GM21786 (cell line): ENCODE measurements around the gene CCR8.
A peak's percentile ranks its signal among the peaks of the same experiment; 100 is the strongest.

Experiments
- ATAC-seq: cut with Tn5 transposase; IDR thresholded peaks from one replicate; pipeline ENCODE4 v1.9.1; 2021; ENCODE audit not compliant: unreplicated experiment

Gene CCR8, protein sequence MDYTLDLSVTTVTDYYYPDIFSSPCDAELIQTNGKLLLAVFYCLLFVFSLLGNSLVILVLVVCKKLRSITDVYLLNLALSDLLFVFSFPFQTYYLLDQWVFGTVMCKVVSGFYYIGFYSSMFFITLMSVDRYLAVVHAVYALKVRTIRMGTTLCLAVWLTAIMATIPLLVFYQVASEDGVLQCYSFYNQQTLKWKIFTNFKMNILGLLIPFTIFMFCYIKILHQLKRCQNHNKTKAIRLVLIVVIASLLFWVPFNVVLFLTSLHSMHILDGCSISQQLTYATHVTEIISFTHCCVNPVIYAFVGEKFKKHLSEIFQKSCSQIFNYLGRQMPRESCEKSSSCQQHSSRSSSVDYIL

DNA sequence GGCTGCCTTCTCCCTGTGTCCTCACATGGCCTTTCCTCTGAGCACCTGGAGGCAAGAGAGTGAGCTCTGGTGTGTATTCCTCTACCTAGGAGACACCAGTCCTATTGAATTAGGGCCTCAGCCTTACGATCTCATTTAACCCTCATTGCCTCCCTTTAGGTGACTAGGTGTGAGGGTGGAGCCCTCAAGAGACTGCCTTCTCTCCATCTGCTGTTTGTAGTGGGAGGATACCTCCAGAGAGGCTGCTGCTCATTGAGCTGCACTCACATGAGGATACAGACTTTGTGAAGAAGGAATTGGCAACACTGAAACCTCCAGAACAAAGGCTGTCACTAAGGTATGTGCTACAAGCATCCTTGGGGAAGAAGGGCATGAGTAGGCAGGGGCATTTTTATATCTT, at the start of gene CCR8:
Gene CCR8, plus strand, starts transcription at position 217 of the 400 bp plus-strand sequence. CDS start 2,623 bp downstream, outside the sequence.
- ATAC-seq, result no peak

DNA sequence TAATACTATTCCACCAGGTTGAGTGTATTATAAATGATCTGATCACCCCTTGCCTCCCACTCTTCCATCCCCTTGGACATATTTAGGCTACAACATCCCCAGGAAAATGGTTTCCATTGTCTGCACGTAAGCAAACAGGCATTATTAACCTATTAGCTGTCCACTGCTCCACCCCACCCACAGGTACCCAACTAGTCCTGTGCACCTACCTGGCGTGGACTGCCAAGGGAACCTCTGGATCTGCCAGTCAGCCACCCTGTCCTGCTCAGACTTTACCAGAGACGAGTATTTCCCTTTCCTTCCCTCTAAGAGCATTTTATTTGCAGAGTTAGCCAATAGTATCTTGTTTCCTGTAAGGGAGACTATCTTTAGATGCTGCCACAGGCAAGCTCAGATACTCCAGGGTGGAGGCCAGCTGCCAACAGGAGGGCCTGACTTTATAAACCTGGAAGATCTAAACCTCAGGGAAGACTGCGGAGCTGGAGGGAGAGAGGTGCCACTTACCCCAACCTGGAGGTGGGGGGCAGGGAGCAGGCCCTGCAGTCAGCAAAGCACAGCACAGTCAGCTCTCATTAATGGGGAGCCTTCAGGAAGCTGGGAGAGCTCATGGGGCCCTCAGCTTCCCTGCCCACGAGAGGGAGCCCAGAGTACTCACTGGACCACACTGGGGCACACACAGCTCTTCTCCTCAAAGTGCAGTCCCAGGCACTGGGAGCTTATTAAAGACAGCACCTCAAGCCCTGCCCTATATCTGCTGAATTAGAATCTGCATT, 49.6 kb upstream of the CCR8 start, which contains the start of gene CX3CR1:
Gene CX3CR1, minus strand, starts transcription at position 292 of the 773 bp plus-strand sequence. CDS start 13,527 bp downstream, outside the sequence.
- ATAC-seq, result no peak

DNA sequence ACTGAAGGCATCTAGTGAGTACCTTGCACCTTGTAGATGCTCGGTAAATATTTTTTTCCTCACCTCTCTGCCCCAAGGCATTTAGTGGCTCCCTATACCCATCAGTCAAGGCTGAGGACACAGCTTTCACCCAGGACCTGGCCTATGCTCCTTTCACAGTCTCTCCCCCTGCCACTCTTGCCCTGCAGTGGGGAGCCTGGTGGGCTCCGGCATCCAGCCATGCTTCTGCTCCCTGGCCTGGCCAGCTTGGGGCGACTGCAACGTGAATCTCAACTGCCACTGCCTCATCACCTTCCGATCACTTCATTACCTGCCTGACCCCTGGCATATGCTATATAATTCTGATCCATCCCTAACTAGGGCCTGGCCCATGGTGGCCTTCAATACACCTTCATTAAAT, 48.9 kb upstream of the CCR8 start:
- no peak for ATAC-seq

DNA sequence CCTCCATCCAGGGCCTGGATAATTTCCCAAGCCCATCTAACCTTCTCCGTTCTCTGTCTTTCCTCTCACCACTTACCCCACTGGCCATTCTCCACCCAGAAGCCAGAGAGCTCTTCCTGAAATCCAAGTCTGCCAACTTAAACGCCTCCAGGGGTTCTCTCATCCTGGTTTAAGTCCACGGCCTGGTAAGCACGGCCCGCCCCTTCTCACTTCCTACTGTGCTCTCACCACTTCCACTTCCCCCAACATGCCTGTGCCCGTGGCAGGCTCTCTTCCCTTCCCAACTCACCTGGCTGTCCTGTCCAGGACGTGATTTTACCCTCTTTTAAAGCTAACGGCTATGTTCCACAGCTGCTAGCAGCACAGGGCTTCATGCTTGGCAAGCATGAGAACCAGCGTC, 48.0 kb upstream of the CCR8 start:
- ATAC-seq, result no peak

DNA sequence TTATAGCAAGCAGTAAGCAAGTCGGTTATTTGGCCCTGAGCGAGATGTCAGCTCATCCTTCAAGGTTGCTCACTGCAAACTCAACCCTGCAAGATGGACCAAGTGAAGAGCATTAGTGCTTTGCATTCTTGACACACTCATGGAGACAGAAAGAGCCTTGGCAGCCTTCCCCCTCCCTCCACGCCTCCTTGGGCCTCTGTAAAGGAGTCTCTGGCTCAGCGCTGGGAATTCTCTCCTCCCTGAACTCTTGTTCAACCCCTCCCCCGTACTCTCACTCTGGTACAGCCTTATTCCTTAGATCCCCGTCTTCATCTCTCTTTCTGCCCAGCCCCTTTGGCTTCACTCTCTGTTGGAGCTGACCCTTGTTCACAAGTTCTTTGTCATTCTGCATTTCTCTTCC, 47.5 kb upstream of the CCR8 start:
- no peak for ATAC-seq

DNA sequence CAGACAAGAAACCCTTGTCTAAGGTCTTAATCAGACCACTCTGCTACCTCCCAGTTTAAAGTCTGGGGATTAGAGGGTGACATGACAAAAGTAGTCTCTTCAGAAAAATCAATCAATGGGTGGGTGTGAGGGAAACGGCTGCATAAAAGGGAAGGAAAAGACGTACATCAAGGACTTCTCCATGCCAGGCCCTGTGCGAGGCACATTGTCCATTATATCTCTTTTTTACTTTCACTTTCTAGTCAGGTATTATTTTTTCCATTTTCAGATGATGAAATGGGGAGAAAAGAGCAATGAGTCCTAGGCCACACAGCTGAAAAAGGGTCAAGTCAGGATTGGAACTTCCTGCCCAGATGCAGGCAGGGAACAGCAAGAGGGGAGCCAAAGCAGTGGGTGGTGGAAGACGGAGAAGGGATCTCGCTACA, 45.0 kb upstream of the CCR8 start:
- no peak for ATAC-seq

DNA sequence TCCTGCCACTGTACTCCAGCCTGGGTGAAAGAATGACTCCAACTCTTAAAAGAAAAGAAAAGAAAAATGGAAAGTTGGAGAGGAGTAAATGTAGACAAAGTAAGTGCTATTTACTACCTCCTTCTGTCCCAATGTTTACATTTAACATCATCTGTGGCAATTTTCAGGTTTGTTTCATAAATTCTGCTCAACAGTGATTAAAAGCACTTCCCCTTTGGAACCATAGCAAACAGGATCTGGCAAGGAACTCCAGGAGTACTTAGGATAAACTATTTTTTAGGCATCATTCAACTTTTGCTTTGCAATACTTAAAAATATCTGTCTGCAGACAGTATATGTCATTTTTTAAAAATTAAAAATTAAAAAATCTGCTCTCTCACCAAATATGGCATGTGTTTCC, 44.2 kb upstream of the CCR8 start:
- ATAC-seq, result no peak

DNA sequence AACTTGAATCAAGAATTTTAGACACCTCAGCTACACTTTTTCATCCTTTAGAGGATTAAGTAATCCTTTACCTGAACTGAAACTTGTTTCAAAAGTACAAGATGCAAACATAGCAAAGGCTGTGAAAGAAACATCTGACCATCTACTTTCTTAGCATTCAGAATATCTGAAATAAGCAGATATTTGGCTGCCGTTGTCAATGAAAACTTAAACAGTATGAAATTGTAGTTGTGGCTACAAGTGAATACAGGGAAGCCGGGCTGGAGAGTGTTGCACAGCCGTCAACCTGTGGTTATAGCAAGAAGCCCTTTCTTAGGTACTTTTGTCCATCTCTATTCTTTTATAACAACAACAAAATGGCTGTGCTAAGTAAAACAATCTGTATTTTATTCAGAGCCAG, 42.7 kb upstream of the CCR8 start:
- no peak for ATAC-seq

DNA sequence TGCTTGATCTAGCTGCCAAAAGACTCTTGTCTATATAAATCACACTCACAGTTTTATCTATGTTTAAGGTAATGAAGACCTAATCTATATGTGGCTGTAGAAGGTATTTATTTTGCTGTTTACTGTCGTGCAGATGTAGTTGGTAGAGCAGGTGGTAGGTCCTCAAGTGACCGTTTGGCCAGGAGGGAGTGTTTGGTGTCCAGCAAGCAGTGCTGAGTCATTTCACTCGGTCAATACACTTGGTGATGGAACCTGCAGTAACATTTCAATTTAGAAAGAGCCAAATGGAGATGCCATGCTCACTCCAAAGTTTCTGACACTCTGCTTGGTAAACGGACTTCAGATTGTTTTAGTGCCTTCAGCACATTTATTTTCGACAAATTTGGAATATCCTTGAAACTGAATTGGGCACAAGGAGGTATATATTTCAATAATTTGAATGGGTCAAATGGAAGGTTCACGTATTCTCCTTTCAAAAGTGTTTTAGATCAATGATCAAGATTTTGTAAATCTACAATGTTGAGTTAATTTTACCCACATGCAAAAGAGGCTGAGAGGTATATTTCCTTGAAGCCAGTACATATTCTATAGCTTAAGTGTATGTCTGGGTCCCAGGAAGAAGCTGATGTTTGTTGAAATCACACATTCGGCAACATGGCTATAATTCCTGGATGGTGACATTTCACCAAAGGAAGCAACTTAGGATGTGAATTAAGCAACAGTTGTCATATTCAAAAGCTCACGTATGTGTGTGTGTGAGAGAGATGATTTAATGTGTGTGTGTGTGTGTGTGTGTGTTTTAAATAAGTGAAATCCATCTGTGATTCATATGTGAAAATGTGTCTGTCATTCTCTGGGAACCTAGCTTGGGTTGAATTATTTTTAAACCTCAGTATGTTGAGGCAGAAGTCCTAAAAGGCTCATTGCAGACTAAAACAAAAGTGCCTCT, 42.0 kb upstream of the CCR8 start:
- ATAC-seq, result no peak

DNA sequence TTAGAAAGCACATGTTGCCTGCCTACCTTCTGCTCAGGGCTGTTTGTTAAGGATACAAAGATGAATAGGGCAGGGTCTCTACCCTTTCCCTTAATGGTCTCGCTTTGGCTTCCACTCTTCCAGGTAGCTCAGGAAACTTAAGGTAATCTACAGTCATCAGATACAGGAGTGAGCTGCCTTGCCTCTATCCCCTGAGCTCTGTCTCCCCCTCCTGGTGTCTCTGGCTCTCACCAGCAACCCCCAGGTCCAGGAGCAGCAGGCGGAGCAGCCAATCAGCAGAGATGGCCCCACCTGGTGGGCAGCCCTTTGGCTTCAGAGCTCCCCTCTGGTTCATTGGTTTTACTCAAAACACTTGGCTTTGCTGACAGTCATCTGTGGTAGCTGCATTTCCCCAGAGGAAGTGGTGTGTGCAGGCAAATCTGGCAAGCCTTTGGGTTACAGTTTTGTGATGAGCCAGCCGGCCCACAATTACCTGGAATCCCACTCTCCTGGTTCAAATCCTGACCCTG, 41.2 kb upstream of the CCR8 start:
- ATAC-seq, result peak; percentile 95

DNA sequence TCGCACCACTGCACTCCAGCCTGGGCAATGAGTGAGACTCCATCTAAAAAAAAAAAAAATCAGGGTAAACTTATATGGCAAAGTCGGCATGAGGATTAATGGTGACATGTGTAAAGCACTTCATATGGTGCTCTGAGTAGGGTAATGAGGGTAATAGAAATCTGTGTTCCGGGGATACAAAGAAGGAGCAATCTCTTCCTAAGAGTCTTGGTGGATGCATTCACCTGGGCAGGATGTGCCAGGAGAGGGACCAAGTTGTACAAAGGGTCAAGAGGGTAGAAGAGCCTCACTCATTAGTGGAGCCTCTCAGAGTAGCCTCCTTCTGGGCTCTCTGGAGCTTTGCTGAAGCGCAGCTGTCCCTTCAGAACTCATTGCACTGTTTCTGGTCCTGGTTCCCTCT, 40.4 kb upstream of the CCR8 start:
- no peak for ATAC-seq

DNA sequence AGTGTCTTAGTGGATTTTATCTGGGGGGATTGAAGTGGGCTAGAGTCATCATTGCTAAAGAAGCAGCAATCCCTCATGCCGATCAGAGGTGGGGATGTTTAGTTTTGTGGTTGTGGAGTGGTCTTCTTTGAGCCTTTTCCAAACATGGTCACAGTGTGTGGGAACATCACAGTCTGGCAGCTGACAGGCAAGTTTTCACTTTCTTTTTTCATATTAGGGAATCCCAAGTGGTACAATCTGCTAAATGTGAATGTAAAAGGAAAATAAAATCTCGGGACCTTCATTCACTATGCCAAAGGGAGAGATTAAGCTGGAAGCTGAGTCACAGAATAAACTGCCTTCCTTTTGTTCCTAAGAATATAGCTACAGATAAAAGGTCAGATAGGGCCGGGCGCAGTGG, 39.3 kb upstream of the CCR8 start:
- ATAC-seq, result no peak

DNA sequence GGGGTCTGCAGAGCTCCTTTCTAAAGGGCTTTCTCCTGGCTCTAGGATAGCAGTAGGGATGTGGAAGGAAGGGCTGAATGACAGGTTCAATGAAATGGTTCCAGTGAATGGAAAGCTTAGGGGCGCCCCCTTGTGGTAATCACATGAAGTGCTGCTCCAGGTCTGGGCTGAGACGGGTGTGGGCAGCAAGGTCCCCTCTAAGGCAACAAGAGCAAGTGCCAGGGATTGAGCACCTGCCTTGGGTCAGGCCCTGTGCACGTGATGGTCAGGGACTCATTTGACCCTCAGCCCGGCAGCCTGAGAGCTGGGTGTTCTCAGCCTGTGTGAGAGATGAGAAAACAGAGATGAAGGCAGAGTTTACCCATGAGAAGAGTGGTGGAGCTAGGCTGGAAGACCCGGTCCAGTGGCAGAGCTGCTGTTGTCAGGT, 37.6 kb upstream of the CCR8 start:
- ATAC-seq, result no peak

DNA sequence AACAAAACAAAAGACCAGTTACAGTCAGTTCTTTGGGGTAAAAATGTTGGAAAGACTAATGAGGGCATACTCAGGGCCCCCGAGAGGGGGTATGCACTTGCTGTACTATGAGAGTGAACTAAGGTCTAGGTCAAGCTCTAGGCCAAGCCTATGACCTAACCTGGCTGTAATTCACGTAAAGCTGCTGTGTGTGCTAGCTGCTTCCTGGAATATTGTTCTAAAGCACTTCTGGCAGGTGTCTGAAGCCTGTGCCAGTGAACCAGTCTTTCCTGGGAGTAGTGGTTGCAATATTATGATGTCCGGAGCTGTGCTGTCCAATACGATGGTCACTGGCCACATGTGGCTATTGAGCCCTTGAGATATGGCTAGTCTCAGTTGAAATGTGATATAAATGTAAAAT, 36.5 kb upstream of the CCR8 start:
- ATAC-seq, result no peak

DNA sequence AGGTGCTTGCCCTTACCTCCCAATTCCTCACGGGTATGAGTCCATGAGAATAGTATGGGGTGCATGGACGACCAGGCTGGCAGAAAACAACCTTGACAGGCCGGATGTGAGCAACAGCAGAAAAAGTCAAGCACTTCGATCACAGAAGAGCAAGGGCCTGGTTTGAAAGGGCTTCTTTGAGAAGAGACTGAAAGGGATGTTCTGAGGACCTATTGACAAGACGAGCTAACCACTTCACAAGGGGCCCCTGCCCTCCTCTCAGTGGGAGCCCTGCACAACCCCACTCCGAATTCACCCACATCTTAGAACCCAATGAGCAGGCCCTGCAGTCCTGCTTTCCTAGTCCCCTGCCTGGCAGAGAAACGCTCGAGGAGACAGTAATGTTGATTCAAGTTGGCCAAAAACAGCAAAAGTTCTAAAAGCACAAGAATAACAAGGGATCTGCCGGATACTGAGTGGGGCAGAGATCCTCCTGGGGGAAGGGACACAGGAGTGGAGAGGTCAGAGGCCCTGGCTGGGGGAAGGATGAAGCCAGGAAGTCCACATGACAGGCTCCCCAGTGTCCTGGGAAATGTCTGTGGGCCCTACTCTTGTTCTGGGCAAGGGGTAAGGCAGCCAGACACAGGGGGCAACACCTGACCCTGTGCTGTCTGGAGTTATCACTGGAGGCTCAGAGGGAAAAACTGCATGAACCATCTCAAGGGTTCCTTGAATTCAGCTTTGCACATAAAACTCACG, 34.9 kb upstream of the CCR8 start:
- ATAC-seq, result no peak

DNA sequence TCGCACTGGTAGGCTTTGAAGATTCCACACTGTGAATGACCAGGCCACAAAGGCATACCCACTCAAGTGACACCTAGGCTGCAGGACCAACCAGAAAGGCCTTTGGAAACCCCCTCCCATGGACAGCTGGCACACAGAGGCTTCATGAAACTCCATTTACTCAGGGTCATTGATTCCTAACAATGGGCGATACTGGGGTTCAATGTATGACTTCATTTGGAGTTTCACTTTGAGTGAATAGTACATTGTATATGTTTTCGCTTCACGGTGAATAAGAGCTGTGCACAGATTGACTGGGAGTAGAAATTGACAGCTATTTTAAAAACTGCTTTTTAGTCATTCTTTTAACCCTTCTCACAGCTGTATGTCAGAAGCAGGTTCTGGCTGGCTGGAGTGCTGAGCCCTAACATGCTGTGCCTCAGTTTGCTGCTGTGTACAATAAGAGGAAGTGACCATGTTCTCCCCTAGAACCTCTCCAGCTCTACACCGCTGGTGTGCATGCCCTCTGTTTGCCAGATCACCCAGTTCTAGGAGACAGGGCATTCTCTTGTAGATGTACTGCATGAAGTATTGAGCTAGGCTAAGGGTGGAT, 34.2 kb upstream of the CCR8 start:
- peak; percentile 89 for ATAC-seq

DNA sequence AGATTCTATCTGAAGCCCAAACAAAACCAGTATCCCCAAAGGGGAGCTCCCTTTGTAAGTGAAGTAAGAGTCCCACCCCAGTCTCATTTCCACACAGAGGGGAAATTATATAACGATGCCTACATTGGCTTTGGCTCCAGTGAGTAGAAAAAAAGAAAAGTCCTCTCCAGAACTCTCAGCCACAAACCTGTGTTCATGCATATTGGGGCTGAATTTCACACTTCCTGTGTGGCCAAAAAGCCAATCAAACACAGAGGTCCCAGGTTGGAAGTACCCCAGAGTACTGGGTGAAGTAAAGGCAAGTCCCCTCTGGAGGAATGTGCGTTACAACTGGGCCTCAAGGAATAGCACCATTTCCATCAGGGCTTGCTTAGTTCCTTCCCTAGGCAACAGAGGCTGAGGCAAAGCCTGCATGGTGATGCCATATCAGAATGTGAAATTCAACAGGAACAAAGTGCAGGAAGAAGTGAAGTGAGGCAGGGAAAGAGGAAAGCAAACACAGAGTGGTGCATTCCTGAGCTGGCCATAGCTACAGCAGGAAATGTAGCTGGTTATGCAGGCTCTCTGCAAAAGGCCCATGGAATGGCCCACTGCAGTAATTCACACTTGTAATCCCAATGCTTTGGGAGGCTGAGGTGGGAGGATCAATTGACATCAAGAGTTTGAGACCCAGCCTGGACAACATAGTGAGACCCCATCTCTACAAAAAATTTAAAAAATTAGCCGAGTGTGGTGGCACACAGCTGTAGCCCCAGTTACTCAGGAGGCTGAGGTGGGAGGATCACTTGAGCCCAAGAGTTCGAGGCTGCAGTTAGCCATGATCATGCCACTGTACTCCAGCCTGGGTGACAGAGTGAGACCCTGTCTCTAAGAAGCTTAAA, 33.1 kb upstream of the CCR8 start:
- no peak for ATAC-seq

DNA sequence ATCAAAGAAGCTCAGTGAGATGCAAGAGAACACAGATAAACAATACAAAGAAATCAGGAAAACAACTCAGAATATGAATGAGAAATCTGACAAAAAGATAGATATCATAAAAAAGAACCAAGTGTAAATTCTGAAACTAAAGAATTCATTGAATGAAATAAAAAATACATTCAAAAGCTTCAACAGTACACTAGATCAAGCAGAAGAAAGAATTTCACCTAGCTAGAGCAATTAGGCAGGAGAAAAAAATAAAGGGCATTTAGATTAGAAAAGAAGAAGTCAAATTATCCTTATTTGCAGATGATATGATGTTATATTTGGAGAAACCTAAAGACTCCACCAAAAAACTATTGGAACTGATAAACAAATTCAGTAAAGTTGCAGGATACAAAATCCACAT, 30.2 kb upstream of the CCR8 start:
- ATAC-seq, result no peak

DNA sequence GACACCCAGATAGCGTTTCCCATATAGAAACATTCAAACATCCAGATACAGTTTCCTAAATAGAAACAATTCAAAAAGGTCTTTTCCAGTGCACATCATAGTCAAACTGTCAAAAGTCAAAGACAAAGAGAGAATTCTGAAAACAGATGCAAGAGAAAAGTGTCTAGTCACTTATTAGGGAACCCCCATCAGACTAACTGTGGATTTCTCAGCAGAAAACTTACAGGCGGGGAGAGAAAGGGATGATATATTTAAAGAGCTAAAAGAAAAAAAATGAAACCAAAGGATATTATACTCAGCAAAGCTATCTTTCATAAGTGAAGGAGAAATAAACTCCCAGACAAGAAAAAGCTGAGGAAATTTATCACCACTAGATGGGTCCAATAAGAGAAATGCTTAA, 27.3 kb upstream of the CCR8 start:
- no peak for ATAC-seq
